ENCODE data around the gene DBNDD1. TPM values are rescaled to one million over a fixed set of nuclear protein-coding genes. Genes with fewer than 3 reads are reported as not detected.

The DBNDD1 gene
- total RNA-seq, 1 experiment from 2014 or later, result 24.6 TPM

GRCh38 chr16:90011908-90012501 lies 7.3 kb downstream of the DBNDD1 start:
- no peaks in the 10 kb centered on the region for H3K4me1 ChIP-seq (ENCODE audit: insufficient read depth, low read length, poor library complexity, severe bottlenecking)
- intact Hi-C loops (cut with micrococcal nuclease; ENCODE audit: unreplicated experiment), result no loop called here
- no peaks in the 10 kb centered on the region for H3K27me3 ChIP-seq (replicated peaks; ENCODE audit: insufficient read depth, low read depth, low read length, poor library complexity)
- no peak overlapping the region for H3K27ac ChIP-seq (ENCODE audit: low read depth, low read length, poor library complexity, severe bottlenecking)
- ChIA-PET CTCF (no interaction called here), POLR2A (ENCODE audit: low non-redundant PET) (no interaction called here)
- BruUV-seq (replicated peaks), result no TSS peak
- no peak for TF ChIP-seq EZH2 (IDR thresholded peaks at IDR 0.05; ENCODE audit: borderline replicate concordance, low read depth, low read length, poor library complexity, severe bottlenecking)
- no peak for TF ChIP-seq CTCF (conservative IDR thresholded peaks at IDR 0.05; ENCODE audit: low read depth, low read length)
- no peak for DNase-seq (ENCODE audit: low spot score)
- H3K36me3 ChIP-seq (ENCODE audit: insufficient read depth, low read length, poor library complexity, severe bottlenecking), result no peaks in the 10 kb centered on the region
- H3K9me3 ChIP-seq (ENCODE audit: low read depth, low read length, poor library complexity, severe bottlenecking), result no peaks in the 10 kb centered on the region
- no peak overlapping the region for H3K4me3 ChIP-seq (ENCODE audit: low read depth, low read length, poor library complexity, severe bottlenecking)

GRCh38 chr16:90011508-90011819 lies 7.8 kb downstream of the DBNDD1 start:
- ChIA-PET CTCF (no interaction called here), POLR2A (ENCODE audit: low non-redundant PET) (no interaction called here)
- intact Hi-C loops (cut with micrococcal nuclease; ENCODE audit: unreplicated experiment), result no loop called here
- no TSS peak for BruUV-seq (replicated peaks)
- Histone ChIP-seq H3K36me3 (ENCODE audit: insufficient read depth, low read length, poor library complexity, severe bottlenecking) (no peaks in the 10 kb centered on the region), H3K4me3 (ENCODE audit: low read depth, low read length, poor library complexity, severe bottlenecking) (no peak overlapping the region), H3K9me3 (ENCODE audit: low read depth, low read length, poor library complexity, severe bottlenecking) (no peaks in the 10 kb centered on the region), H3K27me3 (replicated peaks; ENCODE audit: insufficient read depth, low read depth, low read length, poor library complexity) (no peaks in the 10 kb centered on the region), H3K4me1 (ENCODE audit: insufficient read depth, low read length, poor library complexity, severe bottlenecking) (no peaks in the 10 kb centered on the region), H3K27ac (ENCODE audit: low read depth, low read length, poor library complexity, severe bottlenecking) (no peak overlapping the region)
- no peak for DNase-seq (ENCODE audit: low spot score)
- TF ChIP-seq EZH2 (IDR thresholded peaks at IDR 0.05; ENCODE audit: borderline replicate concordance, low read depth, low read length, poor library complexity, severe bottlenecking) (no peak), CTCF (conservative IDR thresholded peaks at IDR 0.05; ENCODE audit: low read depth, low read length) (no peak)

GRCh38 chr16:90010676-90011507 lies 8.4 kb downstream of the DBNDD1 start:
- DNase-seq (ENCODE audit: low spot score), result no peak
- ChIA-PET POLR2A (ENCODE audit: low non-redundant PET) (no interaction called here), CTCF (no interaction called here)
- no peak overlapping the region for H3K4me3 ChIP-seq (ENCODE audit: low read depth, low read length, poor library complexity, severe bottlenecking)
- intact Hi-C loops (cut with micrococcal nuclease; ENCODE audit: unreplicated experiment), result no loop called here
- H3K9me3 ChIP-seq (ENCODE audit: low read depth, low read length, poor library complexity, severe bottlenecking), result no peaks in the 10 kb centered on the region
- H3K27me3 ChIP-seq (replicated peaks; ENCODE audit: insufficient read depth, low read depth, low read length, poor library complexity), result no peaks in the 10 kb centered on the region
- BruUV-seq (replicated peaks), result no TSS peak
- no peaks in the 10 kb centered on the region for H3K36me3 ChIP-seq (ENCODE audit: insufficient read depth, low read length, poor library complexity, severe bottlenecking)
- H3K27ac ChIP-seq (ENCODE audit: low read depth, low read length, poor library complexity, severe bottlenecking), result no peak overlapping the region
- no peaks in the 10 kb centered on the region for H3K4me1 ChIP-seq (ENCODE audit: insufficient read depth, low read length, poor library complexity, severe bottlenecking)
- TF ChIP-seq CTCF (conservative IDR thresholded peaks at IDR 0.05; ENCODE audit: low read depth, low read length), result no peak
- TF ChIP-seq EZH2 (IDR thresholded peaks at IDR 0.05; ENCODE audit: borderline replicate concordance, low read depth, low read length, poor library complexity, severe bottlenecking), result no peak
